H1 (cell line): Measurements from ENCODE around the gene HPN. TPM values are rescaled to one million over a fixed set of nuclear protein-coding genes. Genes with fewer than 3 reads are reported as not detected.

Experiments
- CTCF ChIA-PET: fragments of 300-600 bp; sonication (Branson Sonifier 250); formaldehyde crosslinking; loops from one replicate; lab custom pipeline; 2021; ENCODE audit not compliant: partially characterized antibody; lab: Charles Lee
- POLR2A ChIA-PET: fragments of 300-600 bp; sonication (Branson Sonifier 250); formaldehyde crosslinking; loops from one replicate; lab custom pipeline; 2021; ENCODE audit warnings: inconsistent platforms; ENCODE audit not compliant: partially characterized antibody; lab: Charles Lee
- DNase-seq, 2 experiments: peaks; one replicate each; pipeline versions ENCODE4 v3.0.0 to v3.0.0-alpha.2; 2010 to 2022; ENCODE audit warnings: low spot score in 2 of 2, low read depth in 1 of 2, mixed read lengths in 1 of 2
- FAIRE-seq: peaks from 2 replicates; lab custom pipeline; 2011; peaks lifted over from hg19 to GRCh38; lab: Jason Lieb, UNC
- H2AFZ ChIP-seq: 2 replicates; pipeline ENCODE4 v1.8.1; 2012; ENCODE audit warnings: low read length, inconsistent platforms
- H2AK5ac ChIP-seq: 2 replicates; pipeline ENCODE4 v1.6.1; 2013; ENCODE audit warnings: low read depth, low read length
- H2BK120ac ChIP-seq: replicated peaks from 2 replicates; pipeline ENCODE3; 2013; ENCODE audit warnings: low read depth, low read length, inconsistent platforms
- H2BK12ac ChIP-seq: 2 replicates; pipeline ENCODE4 v1.6.1; 2013; ENCODE audit warnings: low read depth, low read length
- H2BK15ac ChIP-seq: 2 replicates; pipeline ENCODE4 v1.6.1; 2013; ENCODE audit warnings: low read length
- H2BK20ac ChIP-seq: 2 replicates; pipeline ENCODE4 v1.6.1; 2013; ENCODE audit warnings: low read length
- H2BK5ac ChIP-seq: 2 replicates; pipeline ENCODE4 v1.6.1; 2013; ENCODE audit warnings: low read depth, low read length
- H3K14ac ChIP-seq: 2 replicates; pipeline ENCODE4 v1.6.1; 2013; ENCODE audit warnings: inconsistent platforms; ENCODE audit not compliant: insufficient read length
- H3K18ac ChIP-seq: 2 replicates; pipeline ENCODE4 v1.6.1; 2013; ENCODE audit warnings: low read length; ENCODE audit errors: extremely low read depth
- H3K23ac ChIP-seq: 2 replicates; pipeline ENCODE4 v1.6.1; 2013; ENCODE audit warnings: inconsistent platforms; ENCODE audit not compliant: insufficient read length
- H3K23me2 ChIP-seq: 2 replicates; pipeline ENCODE4 v1.6.1; 2013; ENCODE audit warnings: low read depth, low read length
- H3K27ac ChIP-seq: 2 replicates; pipeline ENCODE4 v1.6.1; 2011; ENCODE audit warnings: low read depth, low read length, inconsistent platforms
- H3K27me3 ChIP-seq, 4 experiments: replicated peaks in 1 of 4; 1 replicate in 1 of 4; 2 replicates in 3 of 4; pipeline versions ENCODE4 v1.6.1 to v1.8.1; 2011 to 2013; ENCODE audit warnings: low read length in 3 of 4, mild to moderate bottlenecking in 3 of 4, inconsistent platforms in 2 of 4, mixed read lengths in 2 of 4, moderate library complexity in 1 of 4; ENCODE audit not compliant: control insufficient read depth in 3 of 4, insufficient read depth in 3 of 4; ENCODE audit errors: extremely low read depth in 1 of 4
- H3K36me3 ChIP-seq, 4 experiments: 2 replicates each; pipeline versions ENCODE4 v1.6.1 to v1.8.1; 2011 to 2013; ENCODE audit warnings: mild to moderate bottlenecking in 4 of 4, low read length in 3 of 4, moderate library complexity in 2 of 4, control low read depth in 1 of 4, inconsistent platforms in 1 of 4; ENCODE audit not compliant: insufficient read depth in 4 of 4, control insufficient read depth in 2 of 4
- H3K4ac ChIP-seq: replicated peaks from 2 replicates; pipeline ENCODE3; 2013; ENCODE audit warnings: low read length, low read depth, mixed read lengths, inconsistent platforms; ENCODE audit not compliant: insufficient read length
- H3K4me1 ChIP-seq, 4 experiments: replicated peaks in 1 of 4; 1 replicate in 1 of 4; 2 replicates in 3 of 4; pipeline versions ENCODE4 v1.6.1 to v1.8.1; 2011 to 2013; ENCODE audit warnings: low read length in 3 of 4, inconsistent platforms in 2 of 4, mixed read lengths in 1 of 4; ENCODE audit not compliant: insufficient read depth in 4 of 4, control insufficient read depth in 3 of 4
- H3K4me2 ChIP-seq, 2 experiments: 2 replicates each; pipeline versions ENCODE4 v1.6.1 to v1.8.1; 2011 to 2013; ENCODE audit warnings: low read depth in 2 of 2, low read length in 2 of 2, control low read depth in 1 of 2, inconsistent platforms in 1 of 2, mild to moderate bottlenecking in 1 of 2; ENCODE audit not compliant: insufficient read depth in 1 of 2
- H3K4me3 ChIP-seq, 4 experiments: fragments of 200-600, 300-600 bp in 1 of 4; sonication (generic), shearing (Covaris generic), sonication (Bioruptor Twin) in 1 of 4; 2 replicates each; pipeline versions ENCODE4 v1.5.1 to v1.8.1; 2011 to 2016; ENCODE audit warnings: low read length in 4 of 4, low read depth in 3 of 4, control low read depth in 2 of 4, inconsistent platforms in 2 of 4, mild to moderate bottlenecking in 2 of 4, mixed read lengths in 1 of 4, moderate library complexity in 1 of 4; ENCODE audit not compliant: insufficient read depth in 2 of 4; ENCODE audit errors: extremely low read depth in 1 of 4
- H3K56ac ChIP-seq: replicated peaks from 2 replicates; pipeline ENCODE3; 2013; ENCODE audit warnings: low read depth, mild to moderate bottlenecking, mixed read lengths, low read length, inconsistent platforms; ENCODE audit not compliant: insufficient read length
- H3K79me1 ChIP-seq: 2 replicates; pipeline ENCODE4 v1.6.1; 2013; ENCODE audit warnings: low read depth, low read length, control low read depth
- H3K79me2 ChIP-seq, 2 experiments: 2 replicates each; pipeline versions ENCODE4 v1.6.1 to v1.8.1; 2012 to 2013; ENCODE audit warnings: low read length in 2 of 2, mild to moderate bottlenecking in 2 of 2, inconsistent platforms in 1 of 2; ENCODE audit not compliant: insufficient read depth in 2 of 2, control insufficient read depth in 1 of 2
- H3K9ac ChIP-seq, 4 experiments: replicated peaks in 1 of 4; 1 replicate in 1 of 4; 2 replicates in 3 of 4; pipeline versions ENCODE4 v1.6.1 to v1.8.1; 2011 to 2013; ENCODE audit warnings: low read depth in 3 of 4, low read length in 3 of 4, control low read depth in 2 of 4, mild to moderate bottlenecking in 2 of 4, moderate library complexity in 2 of 4, inconsistent platforms in 1 of 4; ENCODE audit errors: extremely low read depth in 1 of 4
- H3K9me3 ChIP-seq, 2 experiments: 2 replicates each; pipeline versions ENCODE4 v1.6.1 to v1.8.1; 2012 to 2013; ENCODE audit warnings: mild to moderate bottlenecking in 2 of 2, moderate library complexity in 2 of 2, control low read depth in 1 of 2, inconsistent platforms in 1 of 2, low read depth in 1 of 2, low read length in 1 of 2, mixed read lengths in 1 of 2; ENCODE audit not compliant: insufficient read depth in 2 of 2
- H4K20me1 ChIP-seq, 2 experiments: replicated peaks in 1 of 2; 2 replicates each; pipeline versions ENCODE3 to v1.8.1; 2011 to 2013; ENCODE audit warnings: inconsistent platforms in 2 of 2, low read length in 2 of 2, mild to moderate bottlenecking in 1 of 2; ENCODE audit not compliant: insufficient read depth in 2 of 2, control insufficient read depth in 1 of 2
- H4K5ac ChIP-seq: 2 replicates; pipeline ENCODE4 v1.6.1; 2013; ENCODE audit warnings: low read length, low read depth, mixed read lengths, inconsistent platforms; ENCODE audit not compliant: insufficient read length
- H4K8ac ChIP-seq: 2 replicates; pipeline ENCODE4 v1.8.0; 2013; ENCODE audit warnings: mild to moderate bottlenecking, moderate library complexity, low read length, inconsistent platforms; ENCODE audit not compliant: insufficient read depth; ENCODE audit errors: extremely low read depth
- H4K91ac ChIP-seq: replicated peaks from 2 replicates; pipeline ENCODE3; 2013; ENCODE audit warnings: low read length, mixed read lengths, inconsistent platforms; ENCODE audit not compliant: insufficient read length
- CTBP2 ChIP-seq: IDR thresholded peaks from 2 replicates; pipeline ENCODE4 v1.7.0; 2011; ENCODE audit warnings: borderline replicate concordance, mild to moderate bottlenecking, moderate library complexity, mixed read lengths, low read length; ENCODE audit not compliant: insufficient read depth, insufficient read length
- MAFK ChIP-seq: IDR thresholded peaks from 2 replicates; pipeline ENCODE4 v1.6.1; 2012; ENCODE audit warnings: low read depth, mild to moderate bottlenecking, improper control_type of control experiment, low read length
- WGBS, 2 experiments: shearing (Covaris generic) in 1 of 2; methylation state at CpG; one replicate each; pipeline versions ENCODE4 v1.1.6 to v1.1.7; 2013 to 2015; ENCODE audit warnings: low lambda C conversion rate in 2 of 2, mixed read lengths in 2 of 2, inconsistent platforms in 1 of 2, low coverage in 1 of 2, missing lambda C conversion rate in 1 of 2; ENCODE audit not compliant: insufficient replicate concordance in 2 of 2, insufficient coverage in 1 of 2, insufficient read length in 1 of 2; ENCODE audit errors: extremely low coverage in 1 of 2, missing lambda C conversion rate in 1 of 2; 5-methylcytosine and 5-hydroxymethylcytosine counted together
- polyA plus RNA-seq, 7 experiments: library from polyadenylated mRNA; depleted of rRNA in 3 of 7; stranded (reverse) in 5 of 7; unstranded in 2 of 7; fragments of >200 nt in 5 of 7; fragments of 200-250 nt in 2 of 7; gene quantifications; 1 replicate in 5 of 7; 2 replicates in 1 of 7; 4 replicates in 1 of 7; pipeline versions ENCODE4 v1.2.1 to v1.2.3, GENCODE V29; 2011 to 2013; ENCODE audit warnings: missing spikeins in 2 of 7, mixed read lengths in 2 of 7
- total RNA-seq: library from RNA; stranded (reverse); fragmentation: NEBNext Ultra II Directional; extraction: Animal tissue kit (Norgen Biotek cat#: 25700); gene quantifications from 2 replicates; pipeline ENCODE4 v1.2.1, GENCODE V29; 2021
- TF ChIP-seq, protein P1 (sequence below): IDR thresholded peaks from 2 replicates; pipeline ENCODE4 v1.6.1; 2012; ENCODE audit warnings: inconsistent platforms

HPN gene
- total and polyA plus RNA-seq, 2 of the 8 experiments (the other 6 are each of a cell fraction or from before 2014, with no cell fraction given), result 14.7 to 33.7 TPM

DNA sequence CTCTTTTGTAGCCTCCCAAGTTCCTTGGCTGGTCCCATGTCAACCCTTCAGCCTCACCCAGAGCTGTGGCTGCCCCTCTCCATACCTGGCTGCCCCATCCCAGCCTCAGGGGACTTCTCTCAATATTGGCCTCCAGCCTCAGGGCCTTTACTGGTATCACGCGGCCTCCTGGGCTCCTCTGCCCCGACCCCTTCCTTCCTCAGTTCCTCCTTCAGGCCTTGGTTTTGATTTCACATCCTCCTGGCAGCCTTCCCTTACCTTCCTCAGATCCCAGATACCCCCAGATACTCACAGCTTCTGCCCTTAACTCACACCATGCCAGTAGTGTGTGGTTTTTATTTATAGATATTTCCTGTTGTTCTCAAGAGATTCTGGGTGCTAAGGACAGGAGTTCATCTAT lies 24.0 kb upstream of the HPN start:
- H3K4me2 ChIP-seq, result no peak overlapping the region
- H3K4ac ChIP-seq, result no peak overlapping the region
- no peaks in the 10 kb centered on the region for H3K23me2 ChIP-seq
- peaks cover 50 to 80% (median 73%) of the 10 kb centered on the region in 4 experiments for H3K36me3 ChIP-seq
- no peak overlapping the region for H2BK20ac ChIP-seq
- POLR2A ChIA-PET, result interaction anchor here (2.0 to 24.8 kb wide), 5 partner anchors 9 to 45 kb away, joined by 4 to 366 read pairs (median 7); partner anchors contain the start of gene GRAMD1A
- H3K18ac ChIP-seq, result no peak overlapping the region
- H4K8ac ChIP-seq, result no peak overlapping the region
- H3K23ac ChIP-seq, result no peak overlapping the region
- no peaks in the 10 kb centered on the region for H3K4me1 ChIP-seq
- no peak overlapping the region for H2AFZ ChIP-seq
- H3K14ac ChIP-seq, result no peak overlapping the region
- H2BK15ac ChIP-seq, result no peak overlapping the region
- DNase-seq, result no peak
- WGBS, 2 experiments, result 75% methylated on average over 3 of the region's 3 CpGs; no CpG with 5 or more reads in 1 of the 2 experiments
- H4K20me1 ChIP-seq, result peaks cover 7 to 20% of the 10 kb centered on the region in 2 experiments
- no peaks in the 10 kb centered on the region for H3K79me2 ChIP-seq
- CTCF ChIA-PET, result interaction anchor here (0.7 to 12.2 kb wide), 4 partner anchors 26 to 248 kb away, joined by 3 to 174 read pairs (median 4); no protein-coding TSS in a partner anchor
- H3K79me1 ChIP-seq, result no peaks in the 10 kb centered on the region; the same call in 1 of the 2 replicates
- no peak overlapping the region for H4K91ac ChIP-seq
- H4K5ac ChIP-seq, result no peak overlapping the region
- H3K9me3 ChIP-seq, result no peaks in the 10 kb centered on the region
- no peak overlapping the region for H3K4me3 ChIP-seq
- no peak overlapping the region for H2BK12ac ChIP-seq
- no peak overlapping the region for H2AK5ac ChIP-seq
- H2BK5ac ChIP-seq, result no peak overlapping the region
- no peaks in the 10 kb centered on the region; a peak in 1 of 7 replicates for H3K27me3 ChIP-seq
- H3K27ac ChIP-seq, result no peak overlapping the region
- H2BK120ac ChIP-seq, result no peak overlapping the region
- no peak overlapping the region for H3K9ac ChIP-seq
- H3K56ac ChIP-seq, result no peak overlapping the region
- FAIRE-seq, result no peak
- TF ChIP-seq CTBP2, result no peak
- TF ChIP-seq, protein P1, sequence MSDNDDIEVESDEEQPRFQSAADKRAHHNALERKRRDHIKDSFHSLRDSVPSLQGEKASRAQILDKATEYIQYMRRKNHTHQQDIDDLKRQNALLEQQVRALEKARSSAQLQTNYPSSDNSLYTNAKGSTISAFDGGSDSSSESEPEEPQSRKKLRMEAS, result no peak
- TF ChIP-seq MAFK, result no peak
